Omental fat pad (tissue), 4 donors: ENCODE results near the gene MARCKS. TPM values are rescaled to one million over a fixed set of nuclear protein-coding genes. Genes with fewer than 3 reads are reported as not detected.

Source experiments
- ATAC-seq: fragments of 150-250 bp; one replicate; pipeline ENCODE4 v1.9.1; 2016; ENCODE audit warnings: mild to moderate bottlenecking, moderate library complexity; ENCODE audit not compliant: low FRiP score
- DNase-seq: peaks from one replicate; pipeline ENCODE4 v3.0.0-alpha.2; 2019; ENCODE audit warnings: low spot score
- CTCF ChIP-seq, 3 donors: fragments of 450-650 bp; IDR thresholded peaks; one replicate each; pipeline ENCODE4 v1.5.1; 2016 to 2017; ENCODE audit warnings: antibody characterized with exemption in 3 of 3, mild to moderate bottlenecking in 3 of 3, moderate library complexity in 2 of 3
- total RNA-seq, 4 donors: library from RNA; depleted of rRNA; stranded (reverse); fragments of >200 nt; gene quantifications; one replicate each; pipeline ENCODE4 v1.1.0, GENCODE V29; 2016

The MARCKS gene
- total RNA-seq, 4 donors from 2014 or later = 22.6 to 45.4 (median 24.0) TPM

GRCh38 chr6:113821445-113821844, 35.7 kb upstream of the MARCKS start:
- ATAC-seq (no peak), DNase-seq (no peak)
- no peak for TF ChIP-seq CTCF (IDR thresholded peaks at IDR 0.05)

GRCh38 chr6:113823916-113824315, 33.2 kb upstream of the MARCKS start:
- DNase-seq = no peak
- TF ChIP-seq CTCF (IDR thresholded peaks at IDR 0.05) = no peak
- ATAC-seq = no peak

GRCh38 chr6:113824411-113824810, 32.7 kb upstream of the MARCKS start:
- DNase-seq = no peak
- no peak for ATAC-seq
- TF ChIP-seq CTCF (IDR thresholded peaks at IDR 0.05) = no peak

GRCh38 chr6:113824866-113825265, 32.3 kb upstream of the MARCKS start:
- no peak for TF ChIP-seq CTCF (IDR thresholded peaks at IDR 0.05)
- DNase-seq = no peak

GRCh38 chr6:113825781-113826180, 31.4 kb upstream of the MARCKS start:
- DNase-seq = no peak
- no peak for TF ChIP-seq CTCF (IDR thresholded peaks at IDR 0.05)
- ATAC-seq = no peak

More at GRCh38 chr6:113824866-113825265, 32.3 kb upstream of the MARCKS start:
- no peak for ATAC-seq

GRCh38 chr6:113828984-113829695, 28.0 kb upstream of the MARCKS start:
- no peak for ATAC-seq
- no peak for TF ChIP-seq CTCF (IDR thresholded peaks at IDR 0.05)

GRCh38 chr6:113829696-113830045, 27.5 kb upstream of the MARCKS start:
- TF ChIP-seq CTCF (IDR thresholded peaks at IDR 0.05) = no peak
- ATAC-seq (no peak), DNase-seq (no peak)

More at GRCh38 chr6:113828984-113829695, 28.0 kb upstream of the MARCKS start:
- no peak for DNase-seq
